Measurements from ENCODE around the gene TES.
"Not testable (repeated sequence)": the region's sequence is repeated elsewhere in the genome, so short reads cannot be mapped to it uniquely, and the experiment has no call there.

The TES gene

GRCh38 chr7:116241291-116241690, 31.0 kb downstream of the TES start:
- no peaks in the 10 kb centered on the region for H3K27me3 ChIP-seq
- no peak overlapping the region for H3K4me2 ChIP-seq
- peaks cover 0 to 6% (median 0%) of the 10 kb centered on the region in 11 experiments; a peak in 1 of 22 replicates for H3K36me3 ChIP-seq
- TF ChIP-seq Cebpa-rat (IDR thresholded peaks at IDR 0.05): no peak
- peaks cover 19 to 25% (median 21%) of the 10 kb centered on the region in 11 experiments for H3K9me3 ChIP-seq (replicated peaks in 1 of 11)
- no peak overlapping the region for H3K4me3 ChIP-seq
- H3K27ac ChIP-seq: no peak overlapping the region
- H3K9ac ChIP-seq: no peak overlapping the region
- H3K4me1 ChIP-seq: no peaks in the 10 kb centered on the region
- H4K20me1 ChIP-seq: no peaks in the 10 kb centered on the region

GRCh38 chr7:116242178-116242577, 31.8 kb downstream of the TES start:
- H3K4me1 ChIP-seq: no peaks in the 10 kb centered on the region
- H3K27me3 ChIP-seq: no peaks in the 10 kb centered on the region
- TF ChIP-seq Cebpa-rat (IDR thresholded peaks at IDR 0.05): no peak
- H3K27ac ChIP-seq: no peak overlapping the region
- H3K9me3 ChIP-seq (replicated peaks in 1 of 11): peaks cover 19 to 25% (median 21%) of the 10 kb centered on the region in 11 experiments
- peaks cover 0 to 6% (median 0%) of the 10 kb centered on the region in 11 experiments; a peak in 1 of 22 replicates for H3K36me3 ChIP-seq
- no peak overlapping the region for H3K4me3 ChIP-seq
- H3K4me2 ChIP-seq: no peak overlapping the region
- H3K9ac ChIP-seq: no peak overlapping the region
- no peaks in the 10 kb centered on the region for H4K20me1 ChIP-seq

GRCh38 chr7:116242759-116243158, 32.4 kb downstream of the TES start:
- Histone ChIP-seq H3K9ac (no peak overlapping the region), H3K4me1 (no peaks in the 10 kb centered on the region), H4K20me1 (no peaks in the 10 kb centered on the region), H3K27me3 (no peaks in the 10 kb centered on the region), H3K4me2 (no peak overlapping the region), H3K9me3 (replicated peaks in 1 of 11) (peaks cover 19 to 25% (median 21%) of the 10 kb centered on the region in 11 experiments), H3K27ac (no peak overlapping the region), H3K4me3 (no peak overlapping the region), H3K36me3 (peaks cover 0 to 6% (median 0%) of the 10 kb centered on the region in 11 experiments; a peak in 1 of 22 replicates)
- TF ChIP-seq Cebpa-rat (IDR thresholded peaks at IDR 0.05): no peak

GRCh38 chr7:116244803-116245202, 34.5 kb downstream of the TES start:
- not testable (repeated sequence) for H3K9ac ChIP-seq, H3K4me1 ChIP-seq, H4K20me1 ChIP-seq, H3K27ac ChIP-seq, H3K27me3 ChIP-seq, H3K4me2 ChIP-seq, H3K36me3 ChIP-seq
- peaks cover 19 to 25% (median 21%) of the 10 kb centered on the region in 11 experiments for H3K9me3 ChIP-seq (replicated peaks in 1 of 11)
- H3K4me3 ChIP-seq: 0 out of 20 replicates have a peak overlapping the region, but pooled peaks of 1 of the 10 experiments have one; percentile 24

GRCh38 chr7:116246357-116246756, 36.0 kb downstream of the TES start:
- Histone ChIP-seq H3K36me3 (peaks cover 0 to 6% (median 0%) of the 10 kb centered on the region in 11 experiments; a peak in 1 of 22 replicates), H3K9me3 (replicated peaks in 1 of 11) (peaks cover 19 to 25% (median 21%) of the 10 kb centered on the region in 11 experiments), H3K27ac (no peak overlapping the region), H3K4me1 (no peaks in the 10 kb centered on the region), H3K9ac (no peak overlapping the region), H3K27me3 (no peaks in the 10 kb centered on the region), H3K4me2 (no peak overlapping the region), H4K20me1 (no peaks in the 10 kb centered on the region), H3K4me3 (no peak overlapping the region)
- TF ChIP-seq Cebpa-rat (IDR thresholded peaks at IDR 0.05): no peak

- H3K4me3 ChIP-seq: no peak overlapping the region
- H4K20me1 ChIP-seq: no peaks in the 10 kb centered on the region
- no peaks in the 10 kb centered on the region for H3K27me3 ChIP-seq
- peaks cover 4 to 10% (median 8%) of the 10 kb centered on the region in 11 experiments for H3K9me3 ChIP-seq (replicated peaks in 1 of 11)
- H3K4me1 ChIP-seq: no peaks in the 10 kb centered on the region
- TF ChIP-seq Cebpa-rat (IDR thresholded peaks at IDR 0.05): no peak
- no peak overlapping the region for H3K27ac ChIP-seq
- H3K9ac ChIP-seq: no peak overlapping the region
- no peaks in the 10 kb centered on the region for H3K36me3 ChIP-seq
- no peak overlapping the region for H3K4me2 ChIP-seq
Measured at GRCh38 chr7:116249969-116250553, 39.7 kb downstream of the TES start.

- Histone ChIP-seq H3K36me3 (no peaks in the 10 kb centered on the region), H4K20me1 (no peaks in the 10 kb centered on the region), H3K27ac (no peak overlapping the region), H3K4me1 (no peaks in the 10 kb centered on the region), H3K4me2 (no peak overlapping the region), H3K4me3 (no peak overlapping the region), H3K9me3 (replicated peaks in 1 of 11) (no peaks in the 10 kb centered on the region), H3K9ac (no peak overlapping the region), H3K27me3 (no peaks in the 10 kb centered on the region)
- no peak for TF ChIP-seq Cebpa-rat (IDR thresholded peaks at IDR 0.05)
Measured at GRCh38 chr7:116251675-116252074, 41.3 kb downstream of the TES start.

- Histone ChIP-seq H3K27ac (no peak overlapping the region), H4K20me1 (no peaks in the 10 kb centered on the region)
Measured at GRCh38 chr7:116252249-116252648, 41.9 kb downstream of the TES start.

GRCh38 chr7:116257156-116257555, 46.8 kb downstream of the TES start:
- H3K4me2 ChIP-seq: no peak overlapping the region
- no peaks in the 10 kb centered on the region for H3K27me3 ChIP-seq
- no peaks in the 10 kb centered on the region for H4K20me1 ChIP-seq
- TF ChIP-seq Cebpa-rat (IDR thresholded peaks at IDR 0.05): no peak
- no peaks in the 10 kb centered on the region for H3K36me3 ChIP-seq
- H3K27ac ChIP-seq: no peak overlapping the region
- no peak overlapping the region for H3K9ac ChIP-seq
- H3K9me3 ChIP-seq (replicated peaks in 1 of 11): no peaks in the 10 kb centered on the region
- H3K4me3 ChIP-seq: no peak overlapping the region
- no peaks in the 10 kb centered on the region for H3K4me1 ChIP-seq

More at GRCh38 chr7:116252249-116252648, 41.9 kb downstream of the TES start:
- no peak overlapping the region for H3K9ac ChIP-seq
- H3K27me3 ChIP-seq: no peaks in the 10 kb centered on the region
- TF ChIP-seq Cebpa-rat (IDR thresholded peaks at IDR 0.05): no peak
- H3K4me1 ChIP-seq: no peaks in the 10 kb centered on the region
- no peaks in the 10 kb centered on the region for H3K9me3 ChIP-seq (replicated peaks in 1 of 11)
- H3K4me3 ChIP-seq: no peak overlapping the region
- no peak overlapping the region for H3K4me2 ChIP-seq
- H3K36me3 ChIP-seq: no peaks in the 10 kb centered on the region

GRCh38 chr7:116258734-116259133, 48.4 kb downstream of the TES start:
- no peak for TF ChIP-seq Cebpa-rat (IDR thresholded peaks at IDR 0.05)
- Histone ChIP-seq H3K4me2 (no peak overlapping the region), H3K9ac (no peak overlapping the region), H3K4me3 (no peak overlapping the region), H3K27me3 (no peaks in the 10 kb centered on the region), H3K9me3 (replicated peaks in 1 of 11) (no peaks in the 10 kb centered on the region), H3K27ac (no peak overlapping the region), H3K4me1 (no peaks in the 10 kb centered on the region), H3K36me3 (no peaks in the 10 kb centered on the region), H4K20me1 (no peaks in the 10 kb centered on the region)

All from BLaER1 treated with 17β-estradiol and CSF1 and Interleukin-3, amounts not matched to agents 10 nM and 100 nM (cell line).